Measurements from ENCODE around the gene ABLIM3. TPM values are rescaled to one million over a fixed set of nuclear protein-coding genes. Genes with fewer than 3 reads are reported as not detected.

Gene ABLIM3
- total RNA-seq (2014; rRNA removed; shearing (Covaris generic); ENCODE audit: low replicate concordance) = not detected in 2 replicates

GRCh38 chr5:149141224-149141956 is at the start of gene ABLIM3:
ABLIM3 (plus strand) TSS chr5:149141493; CDS start chr5:149142096, 603 bp downstream.
- no peak for DNase-seq
- H3K4me1 ChIP-seq (ENCODE audit: low read length) = peaks cover 9% of the 10 kb centered on the region
- no peak within 1 kb of the TSS for H3K4me3 ChIP-seq (ENCODE audit: low read length)
- H4K20me1 ChIP-seq (ENCODE audit: insufficient read depth, low read depth, low read length) = no peaks in the 10 kb centered on the region
- no peak within 1 kb of the TSS for H2AFZ ChIP-seq (ENCODE audit: low read length)
- no peak within 1 kb of the TSS for H3K4me2 ChIP-seq (ENCODE audit: low read depth, low read length, poor library complexity, severe bottlenecking)
- H3K9me3 ChIP-seq (ENCODE audit: low read length) = no peaks in the 10 kb centered on the region
- no peaks in the 10 kb centered on the region for H3K9me2 ChIP-seq (replicated peaks; ENCODE audit: insufficient read depth, low read length)
- H3K36me3 ChIP-seq (ENCODE audit: insufficient read depth, low read length) = no peaks in the 10 kb centered on the region
- no peak within 1 kb of the TSS for H3K9ac ChIP-seq (ENCODE audit: low read length)
- no peaks in the 10 kb centered on the region; the same call in 1 of the 2 replicates for H3K27me3 ChIP-seq (ENCODE audit: low read length)
- no peak within 1 kb of the TSS for H3K27ac ChIP-seq (ENCODE audit: low read length)
- no peaks in the 10 kb centered on the region for H3K79me2 ChIP-seq (ENCODE audit: low read length)

GRCh38 chr5:149093625-149094024 is 47.7 kb upstream of the ABLIM3 start:
- Histone ChIP-seq H4K20me1 (ENCODE audit: insufficient read depth, low read depth, low read length) (no peaks in the 10 kb centered on the region), H3K4me1 (ENCODE audit: low read length) (no peaks in the 10 kb centered on the region), H2AFZ (ENCODE audit: low read length) (no peak overlapping the region), H3K79me2 (ENCODE audit: low read length) (no peaks in the 10 kb centered on the region), H3K9ac (ENCODE audit: low read length) (no peak overlapping the region), H3K9me3 (ENCODE audit: low read length) (peaks cover 3% of the 10 kb centered on the region; the same call in 1 of the 2 replicates), H3K27me3 (ENCODE audit: low read length) (no peaks in the 10 kb centered on the region; the same call in 1 of the 2 replicates), H3K36me3 (ENCODE audit: insufficient read depth, low read length) (no peaks in the 10 kb centered on the region), H3K4me2 (ENCODE audit: low read depth, low read length, poor library complexity, severe bottlenecking) (no peak overlapping the region), H3K4me3 (ENCODE audit: low read length) (no peak overlapping the region), H3K9me2 (replicated peaks; ENCODE audit: insufficient read depth, low read length) (no peaks in the 10 kb centered on the region), H3K27ac (ENCODE audit: low read length) (no peak overlapping the region)
- no peak for DNase-seq

GRCh38 chr5:149094996-149095395 is 46.3 kb upstream of the ABLIM3 start:
- H3K4me3 ChIP-seq (ENCODE audit: low read length) = no peak overlapping the region
- H3K9me2 ChIP-seq (replicated peaks; ENCODE audit: insufficient read depth, low read length) = no peaks in the 10 kb centered on the region
- H3K79me2 ChIP-seq (ENCODE audit: low read length) = no peaks in the 10 kb centered on the region
- H2AFZ ChIP-seq (ENCODE audit: low read length) = no peak overlapping the region
- no peak overlapping the region for H3K27ac ChIP-seq (ENCODE audit: low read length)
- H3K4me2 ChIP-seq (ENCODE audit: low read depth, low read length, poor library complexity, severe bottlenecking) = no peak overlapping the region
- no peaks in the 10 kb centered on the region for H3K36me3 ChIP-seq (ENCODE audit: insufficient read depth, low read length)
- H3K9ac ChIP-seq (ENCODE audit: low read length) = no peak overlapping the region
- DNase-seq = no peak
- H3K27me3 ChIP-seq (ENCODE audit: low read length) = no peaks in the 10 kb centered on the region; the same call in 1 of the 2 replicates
- H3K9me3 ChIP-seq (ENCODE audit: low read length) = peaks cover 6% of the 10 kb centered on the region
- no peaks in the 10 kb centered on the region for H4K20me1 ChIP-seq (ENCODE audit: insufficient read depth, low read depth, low read length)
- no peaks in the 10 kb centered on the region for H3K4me1 ChIP-seq (ENCODE audit: low read length)

- no peak overlapping the region for H2AFZ ChIP-seq (ENCODE audit: low read length)
- no peaks in the 10 kb centered on the region for H3K4me1 ChIP-seq (ENCODE audit: low read length)
- H3K27me3 ChIP-seq (ENCODE audit: low read length) = no peaks in the 10 kb centered on the region
- no peaks in the 10 kb centered on the region for H4K20me1 ChIP-seq (ENCODE audit: insufficient read depth, low read depth, low read length)
- H3K9me2 ChIP-seq (replicated peaks; ENCODE audit: insufficient read depth, low read length) = no peaks in the 10 kb centered on the region
- no peak for DNase-seq
- H3K79me2 ChIP-seq (ENCODE audit: low read length) = no peaks in the 10 kb centered on the region
- H3K9me3 ChIP-seq (ENCODE audit: low read length) = peaks cover 14% of the 10 kb centered on the region
- H3K36me3 ChIP-seq (ENCODE audit: insufficient read depth, low read length) = no peaks in the 10 kb centered on the region
- H3K27ac ChIP-seq (ENCODE audit: low read length) = no peak overlapping the region
- H3K4me2 ChIP-seq (ENCODE audit: low read depth, low read length, poor library complexity, severe bottlenecking) = no peak overlapping the region
- no peak overlapping the region for H3K9ac ChIP-seq (ENCODE audit: low read length)
- no peak overlapping the region for H3K4me3 ChIP-seq (ENCODE audit: low read length)
Observed at GRCh38 chr5:149099920-149100319, 41.4 kb upstream of the ABLIM3 start.

- H2AFZ ChIP-seq (ENCODE audit: low read length) = no peak overlapping the region
- H3K4me2 ChIP-seq (ENCODE audit: low read depth, low read length, poor library complexity, severe bottlenecking) = no peak overlapping the region
- H3K4me3 ChIP-seq (ENCODE audit: low read length) = no peak overlapping the region
- H3K9ac ChIP-seq (ENCODE audit: low read length) = no peak overlapping the region
- H3K9me3 ChIP-seq (ENCODE audit: low read length) = peaks cover 14% of the 10 kb centered on the region
- H3K9me2 ChIP-seq (replicated peaks; ENCODE audit: insufficient read depth, low read length) = no peaks in the 10 kb centered on the region
- H3K36me3 ChIP-seq (ENCODE audit: insufficient read depth, low read length) = no peaks in the 10 kb centered on the region
- H3K4me1 ChIP-seq (ENCODE audit: low read length) = no peaks in the 10 kb centered on the region
- no peak for DNase-seq
- no peaks in the 10 kb centered on the region for H3K27me3 ChIP-seq (ENCODE audit: low read length)
- no peaks in the 10 kb centered on the region for H4K20me1 ChIP-seq (ENCODE audit: insufficient read depth, low read depth, low read length)
- no peaks in the 10 kb centered on the region for H3K79me2 ChIP-seq (ENCODE audit: low read length)
- H3K27ac ChIP-seq (ENCODE audit: low read length) = no peak overlapping the region
Observed at GRCh38 chr5:149100331-149100730, 41.0 kb upstream of the ABLIM3 start.

GRCh38 chr5:149108651-149109280 is 32.5 kb upstream of the ABLIM3 start:
- Histone ChIP-seq H3K4me3 (ENCODE audit: low read length) (no peak overlapping the region), H3K27me3 (ENCODE audit: low read length) (no peaks in the 10 kb centered on the region)

GRCh38 chr5:149110406-149110805 is 30.9 kb upstream of the ABLIM3 start:
- no peaks in the 10 kb centered on the region for H3K36me3 ChIP-seq (ENCODE audit: insufficient read depth, low read length)
- no peaks in the 10 kb centered on the region for H3K9me3 ChIP-seq (ENCODE audit: low read length)
- no peak overlapping the region for H3K4me3 ChIP-seq (ENCODE audit: low read length)
- H2AFZ ChIP-seq (ENCODE audit: low read length) = no peak overlapping the region
- H3K27ac ChIP-seq (ENCODE audit: low read length) = no peak overlapping the region
- H3K9me2 ChIP-seq (replicated peaks; ENCODE audit: insufficient read depth, low read length) = no peaks in the 10 kb centered on the region
- no peaks in the 10 kb centered on the region for H3K79me2 ChIP-seq (ENCODE audit: low read length)
- peaks cover 7% of the 10 kb centered on the region; the same call in 1 of the 2 replicates for H3K4me1 ChIP-seq (ENCODE audit: low read length)
- DNase-seq = no peak
- H4K20me1 ChIP-seq (ENCODE audit: insufficient read depth, low read depth, low read length) = no peaks in the 10 kb centered on the region
- no peak overlapping the region for H3K9ac ChIP-seq (ENCODE audit: low read length)
- H3K4me2 ChIP-seq (ENCODE audit: low read depth, low read length, poor library complexity, severe bottlenecking) = no peak overlapping the region
- H3K27me3 ChIP-seq (ENCODE audit: low read length) = no peaks in the 10 kb centered on the region

More at GRCh38 chr5:149108651-149109280, 32.5 kb upstream of the ABLIM3 start:
- Histone ChIP-seq H3K27ac (ENCODE audit: low read length) (no peak overlapping the region), H3K4me2 (ENCODE audit: low read depth, low read length, poor library complexity, severe bottlenecking) (no peak overlapping the region), H3K79me2 (ENCODE audit: low read length) (no peaks in the 10 kb centered on the region), H3K36me3 (ENCODE audit: insufficient read depth, low read length) (no peaks in the 10 kb centered on the region), H3K9me3 (ENCODE audit: low read length) (no peaks in the 10 kb centered on the region), H2AFZ (ENCODE audit: low read length) (no peak overlapping the region), H3K9ac (ENCODE audit: low read length) (no peak overlapping the region), H3K9me2 (replicated peaks; ENCODE audit: insufficient read depth, low read length) (no peaks in the 10 kb centered on the region), H4K20me1 (ENCODE audit: insufficient read depth, low read depth, low read length) (no peaks in the 10 kb centered on the region), H3K4me1 (ENCODE audit: low read length) (peaks cover 3% of the 10 kb centered on the region; the same call in 1 of the 2 replicates)
- no peak for DNase-seq

GRCh38 chr5:149113669-149114068 is 27.6 kb upstream of the ABLIM3 start:
- H3K9ac ChIP-seq (ENCODE audit: low read length) = no peak overlapping the region
- H3K27ac ChIP-seq (ENCODE audit: low read length) = no peak overlapping the region
- no peak overlapping the region for H3K4me3 ChIP-seq (ENCODE audit: low read length)
- peaks cover 11% of the 10 kb centered on the region; the same call in 1 of the 2 replicates for H3K4me1 ChIP-seq (ENCODE audit: low read length)
- no peak overlapping the region for H2AFZ ChIP-seq (ENCODE audit: low read length)
- no peak overlapping the region for H3K4me2 ChIP-seq (ENCODE audit: low read depth, low read length, poor library complexity, severe bottlenecking)
- DNase-seq = peak; percentile 16
- no peaks in the 10 kb centered on the region for H3K79me2 ChIP-seq (ENCODE audit: low read length)
- no peaks in the 10 kb centered on the region for H3K9me3 ChIP-seq (ENCODE audit: low read length)
- H3K9me2 ChIP-seq (replicated peaks; ENCODE audit: insufficient read depth, low read length) = no peaks in the 10 kb centered on the region
- H3K27me3 ChIP-seq (ENCODE audit: low read length) = no peaks in the 10 kb centered on the region
- no peaks in the 10 kb centered on the region for H4K20me1 ChIP-seq (ENCODE audit: insufficient read depth, low read depth, low read length)
- H3K36me3 ChIP-seq (ENCODE audit: insufficient read depth, low read length) = no peaks in the 10 kb centered on the region
